HG03575 (cell line): Measurements from ENCODE around the gene MRPL12.
"Not testable (repeated sequence)": the region's sequence is repeated elsewhere in the genome, so short reads cannot be mapped to it uniquely, and the experiment has no call there.

ENCODE experiments used
- ATAC-seq: cut with Tn5 transposase; IDR thresholded peaks from one replicate; pipeline ENCODE4 v1.9.1; 2021; ENCODE audit not compliant: unreplicated experiment, insufficient number of reproducible peaks, low FRiP score; ENCODE audit errors: extremely low read depth

Gene MRPL12

DNA sequence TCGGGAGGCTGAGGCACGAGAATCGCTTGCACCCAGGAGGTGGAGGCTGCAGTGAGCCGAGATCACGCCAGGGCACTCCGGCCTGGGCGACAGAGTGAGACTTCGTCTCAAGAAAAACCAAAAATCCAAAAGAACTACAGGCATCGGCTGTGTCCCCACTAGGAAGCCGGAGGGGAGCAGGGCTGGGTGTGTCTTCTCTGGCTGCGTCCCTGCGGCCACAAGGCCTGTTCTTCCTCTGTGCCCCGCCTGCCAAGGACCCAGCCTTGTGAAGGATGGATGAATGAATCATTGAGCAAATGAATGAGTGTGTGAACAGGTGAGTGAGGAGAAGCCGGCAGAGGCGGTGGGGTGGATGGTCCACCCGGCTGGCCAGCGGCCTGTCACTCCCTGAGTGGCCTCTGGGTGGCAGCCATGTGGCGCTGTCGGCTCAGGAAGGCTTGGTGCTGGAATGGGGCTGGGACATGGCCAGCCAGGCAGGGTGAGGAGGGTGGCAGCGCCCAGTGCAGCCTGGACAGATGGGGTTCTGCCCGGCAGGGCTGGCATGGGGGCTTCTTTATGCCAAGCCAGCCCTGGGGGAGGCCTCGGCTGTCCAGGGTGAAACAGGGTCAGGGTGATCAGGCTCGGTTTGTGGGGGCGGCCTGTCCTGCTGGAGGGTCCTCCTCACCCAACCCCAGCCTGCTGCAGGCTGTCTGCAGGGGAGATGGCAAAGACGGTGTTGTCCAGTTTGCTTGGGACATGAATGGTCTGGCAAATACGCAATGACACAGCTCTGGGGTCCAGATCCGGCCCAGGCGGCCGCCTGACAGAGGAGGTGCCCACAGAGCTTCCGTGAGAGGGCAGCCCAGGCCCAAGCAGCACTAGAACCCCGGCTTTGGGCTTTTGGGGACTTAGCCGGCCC is 30.6 kb downstream of the MRPL12 start:
- ATAC-seq: no peak

DNA sequence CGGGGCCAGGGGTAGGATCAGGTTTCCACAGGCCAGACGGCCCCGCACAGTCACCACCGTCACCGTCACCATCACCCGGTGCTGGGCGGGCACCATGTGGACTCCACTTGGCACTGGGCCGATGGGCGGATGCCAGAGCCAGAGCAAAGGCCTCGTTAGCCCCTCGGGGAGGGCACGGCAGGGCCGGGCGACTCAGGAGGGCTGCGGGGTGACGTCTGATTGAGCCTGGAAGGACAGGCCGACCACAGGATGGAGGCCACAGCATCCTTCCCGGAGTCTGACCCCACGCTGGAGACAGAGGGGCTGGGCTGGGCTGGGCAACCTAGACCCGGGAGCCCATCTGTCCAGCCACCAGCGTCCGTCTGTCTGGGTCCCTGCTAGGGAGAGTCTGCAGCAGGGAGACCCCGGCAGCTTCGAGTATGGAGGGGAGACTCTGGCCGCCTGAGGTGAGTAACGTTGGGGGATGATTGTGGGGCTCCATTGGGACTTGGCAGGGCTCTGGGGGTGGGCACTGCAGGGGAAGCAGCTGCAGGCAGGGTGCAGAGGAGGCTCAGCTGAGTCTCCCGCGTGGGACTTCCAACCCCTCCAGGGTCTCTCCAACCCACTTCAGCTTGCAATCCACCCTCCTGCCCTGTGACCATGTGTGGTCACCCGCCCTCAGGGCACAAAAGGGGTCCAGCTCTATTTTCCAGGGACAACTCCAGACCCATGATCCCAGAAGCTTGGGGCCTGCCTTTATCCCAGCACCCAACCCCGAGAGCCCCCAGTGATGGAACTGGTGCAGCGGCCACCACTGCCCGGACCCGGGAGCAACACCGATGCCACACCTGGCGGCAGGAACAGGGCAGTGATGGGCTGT is 31.5 kb downstream of the MRPL12 start:
- ATAC-seq: no peak

DNA sequence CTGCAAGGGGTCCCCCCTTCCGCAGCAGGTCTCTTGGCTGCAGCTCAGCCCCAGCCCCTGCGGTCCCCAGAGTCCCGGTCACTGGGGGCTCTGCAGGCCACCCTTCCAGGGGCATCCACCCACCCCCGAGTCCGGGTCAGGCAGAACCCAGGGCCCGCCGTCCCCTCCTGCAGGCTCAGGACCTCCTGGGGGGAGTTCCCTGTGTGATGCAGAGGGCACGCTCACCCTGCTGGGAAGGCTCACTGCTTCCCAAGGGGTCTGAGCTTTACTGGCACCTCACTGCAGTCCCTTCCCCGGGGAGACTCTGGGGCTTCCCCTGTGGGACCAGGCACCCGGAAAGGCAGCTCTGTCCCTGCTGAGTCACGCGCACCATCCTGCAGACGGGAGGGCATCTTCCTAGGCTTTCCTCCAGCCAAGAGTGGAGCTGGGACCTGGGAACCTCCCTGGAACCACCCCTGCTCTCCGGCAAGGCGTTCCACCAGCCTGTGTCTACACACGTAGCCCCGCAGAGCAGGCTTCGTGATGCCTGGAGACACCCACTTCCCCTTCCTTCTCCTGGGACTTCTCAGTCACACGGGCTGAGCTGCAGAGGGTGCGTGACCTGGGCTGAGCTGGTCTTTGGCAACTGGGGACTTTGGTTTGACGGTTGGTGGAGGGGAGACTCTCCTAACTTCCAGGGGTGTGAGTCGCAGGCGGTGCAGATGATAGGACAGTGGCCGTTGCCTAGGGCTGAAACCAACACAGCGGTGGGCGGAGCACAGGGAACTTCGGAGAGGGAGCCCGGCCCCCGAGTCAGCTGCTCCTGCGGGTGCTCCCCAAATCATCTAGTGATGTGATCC is 32.3 kb downstream of the MRPL12 start:
- ATAC-seq: no peak

DNA sequence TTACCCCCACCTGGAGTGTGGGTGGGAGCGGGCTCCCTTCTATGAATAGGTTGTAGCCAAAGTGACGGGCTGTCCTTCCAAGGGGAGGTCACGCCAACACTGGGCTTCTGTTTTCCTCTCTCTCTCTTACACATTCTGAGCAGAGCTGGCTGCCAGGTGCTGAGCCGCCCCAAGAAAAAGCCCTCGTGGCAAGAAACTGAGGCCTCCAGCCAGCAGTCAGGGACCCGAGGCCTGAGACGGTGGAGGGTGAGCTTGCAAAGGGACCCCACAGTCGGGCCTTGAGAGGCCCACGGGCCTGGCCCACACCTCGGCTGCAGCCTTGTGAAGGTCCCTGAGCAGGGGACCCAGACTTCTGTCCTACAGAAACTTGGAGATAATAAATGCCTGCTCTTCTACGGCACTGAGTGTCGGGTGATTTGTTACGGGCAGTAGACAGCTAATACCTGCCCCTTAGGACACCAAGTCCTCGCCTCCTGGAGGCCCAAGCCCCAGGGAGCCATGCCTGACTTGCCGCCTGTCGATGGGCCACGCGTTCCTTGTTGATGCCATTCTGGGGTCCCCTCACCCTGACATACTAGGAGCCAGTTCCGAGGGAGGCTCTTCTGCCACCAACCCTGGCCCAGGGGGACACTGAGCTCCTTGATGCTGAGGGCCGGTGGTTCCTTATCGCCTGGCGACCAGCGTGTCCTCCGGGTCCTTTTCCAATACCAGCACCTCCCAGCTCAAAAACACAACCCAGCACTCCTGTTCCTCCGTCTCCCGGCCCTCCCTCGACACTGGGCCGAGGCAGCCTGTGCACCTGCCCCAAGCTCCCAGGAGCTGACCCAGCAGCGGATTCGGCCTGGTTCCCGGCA is 35.0 kb downstream of the MRPL12 start:
- ATAC-seq: no peak

DNA sequence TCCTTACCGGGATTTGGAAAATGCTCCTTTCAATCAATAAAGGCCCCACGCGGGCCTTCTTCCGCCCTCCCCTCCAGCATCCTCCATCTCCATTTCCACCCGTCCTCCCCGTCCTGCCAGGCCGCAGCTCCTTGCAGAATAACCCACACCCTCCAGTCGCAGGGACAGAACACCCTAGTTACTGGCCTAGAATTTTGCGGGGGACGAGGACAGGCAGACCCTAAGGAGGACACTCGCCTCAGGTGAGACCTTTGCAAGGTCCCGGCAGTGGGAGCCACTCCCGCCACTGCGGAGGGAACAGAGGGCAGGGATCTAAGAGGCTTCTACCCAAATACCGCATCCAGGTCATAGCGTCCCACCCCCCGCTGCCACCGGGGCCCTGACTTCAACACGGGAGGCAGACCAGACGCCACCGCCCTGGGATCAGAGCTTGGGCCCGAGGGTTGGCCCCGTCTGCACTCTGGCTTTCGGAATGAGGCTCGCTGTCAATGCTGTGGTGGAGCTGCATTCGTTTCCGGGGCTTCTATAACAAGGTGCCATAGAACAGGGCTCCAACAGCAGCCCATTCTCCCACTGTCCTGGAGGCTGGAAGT is 35.7 kb downstream of the MRPL12 start:
- no peak for ATAC-seq

DNA sequence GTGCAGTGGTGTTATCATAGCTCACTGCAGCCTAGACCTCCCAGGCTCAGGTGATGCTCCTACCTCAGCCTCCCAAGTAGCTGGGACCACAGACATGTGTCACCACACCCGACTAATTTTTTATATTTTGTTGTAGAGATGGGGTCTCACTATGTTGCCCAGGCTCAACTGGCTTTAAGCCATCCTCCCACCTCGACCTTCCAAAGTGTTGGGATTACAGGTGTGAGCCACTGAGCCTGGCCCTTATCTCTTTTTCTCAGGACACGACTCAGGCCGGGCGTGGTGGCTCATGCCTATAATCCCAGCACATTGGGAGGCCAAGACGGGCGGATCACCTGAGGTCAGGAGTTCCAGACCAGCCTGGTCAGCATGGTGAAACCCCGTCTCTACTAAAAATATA is 36.4 kb downstream of the MRPL12 start:
- not testable (repeated sequence) for ATAC-seq

DNA sequence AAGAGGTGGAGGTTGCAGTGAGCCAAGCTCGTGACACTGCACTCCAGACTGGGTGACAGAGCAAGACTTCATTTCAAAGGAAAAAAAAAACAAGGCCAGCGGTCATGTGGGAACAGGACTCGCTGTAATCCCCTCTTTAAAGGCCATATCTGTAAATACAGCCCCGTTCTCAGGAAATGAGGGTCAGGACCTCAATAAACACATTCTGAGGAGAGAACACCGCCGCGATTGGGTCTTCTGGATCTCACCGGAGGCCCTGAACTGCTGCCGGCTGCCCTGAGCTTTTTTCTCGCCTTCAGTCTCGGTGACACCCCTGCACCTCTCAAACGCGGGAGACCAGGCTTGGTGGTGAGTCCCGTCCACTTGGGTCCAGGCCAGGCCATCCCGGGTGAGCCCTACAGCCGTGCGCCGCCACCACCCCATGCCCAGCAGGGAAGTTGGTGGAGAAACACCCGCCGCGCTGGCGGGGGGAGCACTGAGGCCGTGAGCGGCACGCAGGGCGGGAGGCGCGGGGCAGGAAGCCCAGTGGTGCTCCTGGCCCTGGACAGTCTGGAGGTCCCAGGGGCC is 37.3 kb downstream of the MRPL12 start:
- no peak for ATAC-seq

DNA sequence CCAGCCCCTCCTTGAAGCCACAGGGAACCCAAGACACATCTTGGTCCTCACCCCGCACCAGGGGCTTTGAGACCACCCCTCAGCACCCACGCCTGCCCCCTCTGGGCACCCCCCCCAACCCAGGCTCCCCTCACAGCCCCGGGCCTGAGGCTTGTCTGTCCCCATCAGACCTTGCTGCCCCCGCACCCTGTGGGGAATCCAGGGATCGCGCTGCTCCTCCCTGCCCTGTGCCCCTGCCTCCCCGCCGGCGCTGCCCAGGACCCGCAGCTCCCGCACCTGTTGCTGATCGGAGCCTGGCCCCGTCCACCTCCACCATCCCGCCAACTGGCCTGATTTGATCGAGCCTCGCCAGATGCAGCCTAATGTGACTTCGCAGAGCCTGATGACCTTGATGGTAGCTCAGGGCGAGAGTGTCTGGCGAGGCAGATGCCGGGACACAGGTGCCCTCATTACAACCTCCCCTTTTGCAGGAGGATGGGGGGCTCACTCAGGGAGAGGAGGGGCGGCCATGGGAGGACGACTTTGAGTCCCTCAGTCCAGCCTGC is 38.0 kb downstream of the MRPL12 start:
- no peak for ATAC-seq

DNA sequence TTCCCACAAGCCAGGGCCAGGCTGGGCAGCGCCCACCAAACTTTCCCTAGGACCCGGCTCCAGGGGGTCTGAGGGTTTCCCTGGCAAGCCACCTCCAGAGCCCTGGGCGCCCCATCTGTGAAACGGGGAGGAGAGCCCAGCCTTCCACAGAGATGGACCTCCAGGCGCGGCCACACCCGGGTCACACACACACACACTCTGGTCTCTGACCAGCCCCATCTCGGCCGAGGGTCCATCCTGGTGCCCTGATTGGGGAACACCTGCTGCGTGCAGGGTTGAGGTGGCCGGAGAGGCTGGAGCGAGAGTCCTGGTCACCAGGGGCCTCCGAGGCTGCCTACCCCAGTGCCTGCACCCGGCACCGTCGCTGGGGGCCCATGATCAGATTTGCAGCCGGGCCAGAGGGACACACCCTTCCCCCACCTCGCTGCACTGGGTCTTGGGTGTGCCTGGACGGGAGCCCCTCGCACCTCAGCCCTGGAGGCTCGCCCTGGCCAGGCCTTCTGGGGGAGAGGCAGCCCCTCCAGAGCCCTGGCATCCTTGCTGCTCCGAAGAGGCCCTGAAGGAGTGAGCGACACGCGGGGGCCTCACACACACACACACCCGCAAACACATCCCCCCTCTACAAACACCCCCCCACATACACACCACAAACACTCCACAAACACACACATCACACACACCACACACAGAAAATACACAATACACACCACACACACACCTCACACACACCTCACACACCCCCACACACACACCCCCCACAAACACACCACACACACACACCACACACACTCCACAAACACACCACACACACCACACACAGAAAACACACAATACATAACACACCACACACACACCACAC is 38.7 kb downstream of the MRPL12 start:
- ATAC-seq: no peak
